Kidney (tissue), 14 donors: ENCODE data around the gene KLF13. TPM values are rescaled to one million over a fixed set of nuclear protein-coding genes. Genes with fewer than 3 reads are reported as not detected.
A peak's percentile ranks its signal among the peaks of the same experiment; 100 is the strongest.

ENCODE experiments used
- DNase-seq, 5 donors: peaks; one replicate each; pipeline ENCODE4 v3.0.0-alpha.2; 2013 to 2020
- FAIRE-seq: peaks from 2 replicates; lab custom pipeline; 2012; peaks lifted over from hg19 to GRCh38; lab: Jason Lieb, UNC
- H3K27ac ChIP-seq, 2 donors: one replicate each; pipeline ENCODE4 v1.7.0; 2013; ENCODE audit warnings: low read depth in 2 of 2, low read length in 2 of 2, inconsistent platforms in 1 of 2
- H3K27me3 ChIP-seq: one replicate; pipeline ENCODE4 v1.7.1; 2013; ENCODE audit warnings: low read length, inconsistent platforms; ENCODE audit not compliant: control insufficient read depth, insufficient read depth
- H3K36me3 ChIP-seq, 3 donors: one replicate each; pipeline versions ENCODE4 v1.7.0 to v1.7.1; 2013; ENCODE audit warnings: low read length in 3 of 3, control low read depth in 1 of 3, inconsistent platforms in 1 of 3; ENCODE audit not compliant: insufficient read depth in 3 of 3, control insufficient read depth in 2 of 3
- H3K4me1 ChIP-seq, 3 donors: one replicate each; pipeline versions ENCODE4 v1.7.0 to v1.7.1; 2013; ENCODE audit warnings: low read length in 3 of 3, inconsistent platforms in 1 of 3, low read depth in 1 of 3; ENCODE audit not compliant: control insufficient read depth in 2 of 3, insufficient read depth in 2 of 3
- H3K4me3 ChIP-seq, 3 donors: one replicate each; pipeline versions ENCODE4 v1.7.0 to v1.8.1; 2013; ENCODE audit warnings: low read length in 3 of 3, control low read depth in 1 of 3, inconsistent platforms in 1 of 3
- H3K9ac ChIP-seq, 3 donors: one replicate each; pipeline versions ENCODE4 v1.7.0 to v1.7.1; 2013; ENCODE audit warnings: low read length in 3 of 3, control low read depth in 1 of 3, inconsistent platforms in 1 of 3
- H3K9me3 ChIP-seq, 3 donors: one replicate each; pipeline versions ENCODE4 v1.7.0 to v1.7.1; 2013; ENCODE audit warnings: low read length in 3 of 3, control low read depth in 1 of 3, inconsistent platforms in 1 of 3; ENCODE audit not compliant: control insufficient read depth in 2 of 3, insufficient read depth in 1 of 3
- CTCF ChIP-seq: IDR thresholded peaks from 3 replicates; pipeline ENCODE4 v1.5.1; 2012; ENCODE audit warnings: mild to moderate bottlenecking, moderate library complexity, borderline replicate concordance; ENCODE audit not compliant: insufficient read depth; ENCODE audit errors: extremely low read depth
- intact Hi-C: fragments of 100-400 bp; cut with DNase I; formaldehyde crosslinking; loops from one replicate; pipeline ENCODE4 v1.11.1; 2022
- polyA plus RNA-seq: library from polyadenylated mRNA; stranded (reverse); fragments of 350-450 nt; fragmentation: Illumina TruSeq; extraction: RNeasy Lipid Tissue Mini Kit (QIAGEN cat#74804); gene quantifications from one replicate; pipeline ENCODE4 v1.2.3, GENCODE V29; 2014; ENCODE audit warnings: low read depth, low replicate concordance; ENCODE audit not compliant: insufficient read depth
- total RNA-seq: library from RNA; stranded (reverse); fragmentation: NEBNext Ultra II Directional; extraction: Animal tissue kit (Norgen Biotek cat#: 25700); gene quantifications from one replicate; pipeline ENCODE4 v1.2.1, GENCODE V29; 2021
- donor health status: control.
- donor health status: control.
- donor health status: control.
- donor health status: control.
- donor health status: control.
- donor health status: DM: yes; HTN: yes; CAD: no.
- donor health status: Normal renal cell carcinoma (clear cell type).

The KLF13 gene
- total and polyA plus RNA-seq, 2 donors from 2014 or later: 55.5 to 123 TPM

GRCh38 chr15:31338879-31339557, 12.4 kb downstream of the KLF13 start:
- Histone ChIP-seq H3K4me3 (peak overlapping the region in 1 of 3 donors; percentile 31), H3K27ac (peak overlapping the region; percentile 76 to 91), H3K9ac (peak overlapping the region in 1 of 3 donors; percentile 55), H3K4me1 (peaks cover 8 to 89% (median 85%) of the 10 kb centered on the region in 3 donors), H3K27me3 (no peaks in the 10 kb centered on the region), H3K9me3 (no peaks in the 10 kb centered on the region), H3K36me3 (no peaks in the 10 kb centered on the region)
- intact Hi-C loops: no loop called here
- peak; percentile 91 to 96 (median 93) for DNase-seq
- FAIRE-seq: no peak
- TF ChIP-seq CTCF: no peak

- no peak for FAIRE-seq
- Histone ChIP-seq H3K27me3 (no peaks in the 10 kb centered on the region), H3K4me1 (peaks cover 8 to 92% (median 87%) of the 10 kb centered on the region in 3 donors), H3K27ac (peak overlapping the region; percentile 76 to 91), H3K9me3 (no peaks in the 10 kb centered on the region), H3K36me3 (no peaks in the 10 kb centered on the region), H3K4me3 (peak overlapping the region in 1 of 3 donors; percentile 31), H3K9ac (peak overlapping the region in 1 of 3 donors; percentile 55)
- DNase-seq: peak in 3 of 5 donors; percentile 45 to 75 (median 70)
- intact Hi-C loops: no loop called here
- TF ChIP-seq CTCF: no peak
Observed at GRCh38 chr15:31339558-31339895, 12.9 kb downstream of the KLF13 start.

- no peak for DNase-seq
- H3K36me3 ChIP-seq: no peaks in the 10 kb centered on the region
- peak overlapping the region; percentile 76 to 91 for H3K27ac ChIP-seq
- no peaks in the 10 kb centered on the region for H3K27me3 ChIP-seq
- TF ChIP-seq CTCF: no peak
- H3K9me3 ChIP-seq: no peaks in the 10 kb centered on the region
- FAIRE-seq: no peak
- intact Hi-C loops: no loop called here
- H3K9ac ChIP-seq: no peak overlapping the region
- peak overlapping the region in 1 of 3 donors; percentile 15 for H3K4me3 ChIP-seq
- H3K4me1 ChIP-seq: peaks cover 4 to 90% (median 87%) of the 10 kb centered on the region in 3 donors
Observed at GRCh38 chr15:31340047-31340446, 13.4 kb downstream of the KLF13 start.
